Fibroblast of lung (primary cell): ENCODE results near the gene IL36B. TPM values are rescaled to one million over a fixed set of nuclear protein-coding genes. Genes with fewer than 3 reads are reported as not detected.

Experiments
- DNase-seq, 2 donors: peaks; one replicate each; pipeline versions ENCODE4 v3.0.0 to v3.0.0-alpha.2; 2010; ENCODE audit warnings: low read depth in 2 of 2
- H2AFZ ChIP-seq: 2 replicates; pipeline ENCODE4 v1.5.1; 2012; ENCODE audit warnings: low read length, control low read depth, inconsistent platforms
- H3K27ac ChIP-seq: 2 replicates; pipeline ENCODE4 v1.5.1; 2011; ENCODE audit warnings: low read length, control low read depth; ENCODE audit not compliant: insufficient read depth
- H3K27me3 ChIP-seq: 2 replicates; pipeline ENCODE4 v1.5.1; 2011; ENCODE audit warnings: mild to moderate bottlenecking, low read length; ENCODE audit not compliant: control insufficient read depth, insufficient read depth
- H3K36me3 ChIP-seq: 2 replicates; pipeline ENCODE4 v1.5.1; 2011; ENCODE audit warnings: low read length; ENCODE audit not compliant: control insufficient read depth, insufficient read depth
- H3K4me1 ChIP-seq: 2 replicates; pipeline ENCODE4 v1.5.1; 2011; ENCODE audit warnings: low read length; ENCODE audit not compliant: control insufficient read depth, insufficient read depth; ENCODE audit errors: extremely low read depth
- H3K4me2 ChIP-seq: 2 replicates; pipeline ENCODE4 v1.5.1; 2011; ENCODE audit warnings: low read length, control low read depth; ENCODE audit not compliant: insufficient read depth; ENCODE audit errors: extremely low read depth
- H3K4me3 ChIP-seq, 4 experiments: fragments of 200-600 bp in 1 of 4; sonication (generic) in 1 of 4; replicated peaks in 1 of 4; 2 replicates each; pipeline ENCODE4 v1.5.1; 2011 to 2016; ENCODE audit warnings: low read length in 4 of 4, low read depth in 3 of 4, mild to moderate bottlenecking in 3 of 4, control low read depth in 2 of 4, inconsistent platforms in 1 of 4, mixed read lengths in 1 of 4; ENCODE audit not compliant: insufficient read depth in 1 of 4; ENCODE audit errors: control extremely low read depth in 1 of 4
- H3K79me2 ChIP-seq: 2 replicates; pipeline ENCODE4 v1.5.1; 2012; ENCODE audit warnings: mild to moderate bottlenecking, low read length, inconsistent platforms; ENCODE audit not compliant: control insufficient read depth, insufficient read depth
- H3K9ac ChIP-seq: 2 replicates; pipeline ENCODE4 v1.5.1; 2011; ENCODE audit warnings: mild to moderate bottlenecking, low read length, control low read depth; ENCODE audit not compliant: insufficient read depth
- H3K9me3 ChIP-seq: 2 replicates; pipeline ENCODE4 v1.5.1; 2012; ENCODE audit warnings: low read depth, low read length; ENCODE audit not compliant: control insufficient read depth, insufficient read depth
- H4K20me1 ChIP-seq: 2 replicates; pipeline ENCODE4 v1.5.1; 2011; ENCODE audit warnings: low read length; ENCODE audit not compliant: control insufficient read depth, insufficient read depth; ENCODE audit errors: extremely low read depth
- CTCF ChIP-seq, 2 donors: IDR thresholded peaks in 1 of 2; conservative IDR thresholded peaks in 1 of 2; 1 replicate in 1 of 2; 2 replicates in 1 of 2; pipeline ENCODE4 v1.5.1; 2011 to 2012; ENCODE audit warnings: low read length in 2 of 2, control low read depth in 1 of 2, inconsistent platforms in 1 of 2, low read depth in 1 of 2, mild to moderate bottlenecking in 1 of 2
- EZH2 ChIP-seq: IDR thresholded peaks from 2 replicates; pipeline ENCODE4 v1.5.1; 2012; ENCODE audit warnings: low read length, control low read depth, mild to moderate bottlenecking; ENCODE audit errors: missing control alignments
- polyA plus RNA-seq, 2 donors: library from polyadenylated mRNA; depleted of rRNA in 1 of 2; stranded (reverse) in 1 of 2; unstranded in 1 of 2; fragments of >200 nt; gene quantifications; 2 replicates each; pipeline ENCODE4 v1.2.1, GENCODE V29; 2011 to 2012; ENCODE audit warnings: missing spikeins in 1 of 2
- total RNA-seq: library from RNA; depleted of rRNA; stranded (reverse); fragments of >200 nt; gene quantifications from 2 replicates; pipeline ENCODE4 v1.2.1, GENCODE V29; 2014

IL36B gene
- total and polyA plus RNA-seq, 2 donors (not counting 1 experiment from before 2014, with no cell fraction given), result not detected

GRCh38 chr2:112979731-112980130 is 72.9 kb downstream of the IL36B start:
- H3K4me2 ChIP-seq, result no peak overlapping the region
- DNase-seq, result no peak
- H3K9ac ChIP-seq, result no peak overlapping the region
- H3K4me3 ChIP-seq, result no peak overlapping the region
- H2AFZ ChIP-seq, result no peak overlapping the region
- H3K9me3 ChIP-seq, result no peaks in the 10 kb centered on the region
- H3K36me3 ChIP-seq, result no peaks in the 10 kb centered on the region
- no peak overlapping the region for H3K27ac ChIP-seq
- H3K4me1 ChIP-seq, result no peaks in the 10 kb centered on the region
- no peaks in the 10 kb centered on the region for H4K20me1 ChIP-seq
- TF ChIP-seq CTCF (conservative IDR thresholded peaks at IDR 0.05 in 1 of 2, IDR thresholded peaks at IDR 0.05 in 1 of 2; ENCODE audit: low read depth in 1 of 2, low read length in 2 of 2) (no peak), EZH2 (no peak)
- H3K79me2 ChIP-seq, result no peaks in the 10 kb centered on the region
- H3K27me3 ChIP-seq, result peaks cover 6% of the 10 kb centered on the region

- Histone ChIP-seq H3K79me2 (no peaks in the 10 kb centered on the region), H4K20me1 (no peaks in the 10 kb centered on the region), H3K4me1 (no peaks in the 10 kb centered on the region), H3K36me3 (no peaks in the 10 kb centered on the region), H2AFZ (no peak within 1 kb of the TSS), H3K4me2 (no peak within 1 kb of the TSS), H3K9me3 (no peaks in the 10 kb centered on the region), H3K27me3 (peaks cover 6% of the 10 kb centered on the region), H3K4me3 (no peak within 1 kb of the TSS), H3K27ac (no peak within 1 kb of the TSS), H3K9ac (no peak within 1 kb of the TSS)
- DNase-seq, result no peak
- TF ChIP-seq EZH2 (no peak), CTCF (conservative IDR thresholded peaks at IDR 0.05 in 1 of 2, IDR thresholded peaks at IDR 0.05 in 1 of 2; ENCODE audit: low read depth in 1 of 2, low read length in 2 of 2) (no peak)
Observed at GRCh38 chr2:112977559-112978056, 75.1 kb downstream of the IL36B start, which contains the start of gene IL36G. IL36G (plus strand) TSS chr2:112978006; CDS start chr2:112978639, 633 bp downstream.

Other genes with a start within 250 kb of the IL36B start
- gene IL1B, start 216.1 kb downstream of the IL36B start, total RNA-seq, result 0.26 TPM in 1 of 2 replicates, not detected in the other
- 0.23 and 0.30 TPM in 2 replicates for gene IL1B, start 216.1 kb downstream of the IL36B start, polyA plus RNA-seq
- gene IL37, start 141.7 kb downstream of the IL36B start, total RNA-seq, result not detected in 2 replicates
- gene IL37, start 141.7 kb downstream of the IL36B start, polyA plus RNA-seq, result not detected in 2 replicates
- gene IL36G, start 74.9 kb downstream of the IL36B start, total RNA-seq, result not detected in 2 replicates
- gene IL36G, start 74.9 kb downstream of the IL36B start, polyA plus RNA-seq, result not detected in 2 replicates
- not detected in 2 replicates for gene IL36A, start 47.4 kb downstream of the IL36B start, total RNA-seq
- not detected in 2 replicates for gene IL36A, start 47.4 kb downstream of the IL36B start, polyA plus RNA-seq
- not detected in 2 replicates for gene IL36RN, start 6.3 kb upstream of the IL36B start, total RNA-seq
- gene IL36RN, start 6.3 kb upstream of the IL36B start, polyA plus RNA-seq, result not detected in 2 replicates
- gene IL1F10, start 15.1 kb upstream of the IL36B start, total RNA-seq, result not detected in 2 replicates
- not detected in 2 replicates for gene IL1F10, start 15.1 kb upstream of the IL36B start, polyA plus RNA-seq
- gene IL1RN, start 74.7 kb upstream of the IL36B start, total RNA-seq, result not detected in 2 replicates
- gene IL1RN, start 74.7 kb upstream of the IL36B start, polyA plus RNA-seq, result 0.06 and 0.36 TPM in 2 replicates
- 2.6 and 6.1 TPM in 2 replicates for gene PSD4, start 121.1 kb upstream of the IL36B start, total RNA-seq
- gene PSD4, start 121.1 kb upstream of the IL36B start, polyA plus RNA-seq, result 1.0 and 1.4 TPM in 2 replicates
- 0.50 and 0.51 TPM in 2 replicates for gene PAX8, start 226.1 kb upstream of the IL36B start, total RNA-seq
- 0.26 and 0.28 TPM in 2 replicates for gene PAX8, start 226.1 kb upstream of the IL36B start, polyA plus RNA-seq